Immature natural killer cell (primary cell): Measurements from ENCODE around the gene SPINK14. TPM values are rescaled to one million over a fixed set of nuclear protein-coding genes. Genes with fewer than 3 reads are reported as not detected.

Source experiments
- DNase-seq, 3 donors: peaks; one replicate each; pipeline ENCODE4 v3.0.0; 2022; ENCODE audit warnings: mixed read lengths in 1 of 3
- H3K27ac Mint-ChIP-seq, 6 donors: one replicate each; pipeline ENCODE4 v1.8.0; 2020; ENCODE audit warnings: mixed read lengths in 6 of 6, mild to moderate bottlenecking in 5 of 6, inconsistent platforms in 4 of 6, moderate library complexity in 3 of 6
- H3K27me3 Mint-ChIP-seq, 3 donors: one replicate each; pipeline ENCODE4 v1.8.0; 2020 to 2021; ENCODE audit warnings: low read depth in 3 of 3, mild to moderate bottlenecking in 3 of 3, mixed read lengths in 3 of 3, moderate library complexity in 3 of 3, inconsistent platforms in 1 of 3
- H3K36me3 Mint-ChIP-seq, 3 donors: one replicate each; pipeline ENCODE4 v1.8.0; 2020; ENCODE audit warnings: mixed read lengths in 3 of 3, inconsistent platforms in 2 of 3, mild to moderate bottlenecking in 2 of 3
- H3K4me1 Mint-ChIP-seq, 2 donors: one replicate each; pipeline ENCODE4 v1.8.0; 2020; ENCODE audit warnings: inconsistent platforms in 2 of 2, mild to moderate bottlenecking in 2 of 2, mixed read lengths in 2 of 2, moderate library complexity in 1 of 2
- H3K4me3 Mint-ChIP-seq, 5 donors: one replicate each; pipeline ENCODE4 v1.8.0; 2020; ENCODE audit warnings: mild to moderate bottlenecking in 5 of 5, mixed read lengths in 5 of 5, inconsistent platforms in 3 of 5, moderate library complexity in 3 of 5
- H3K9me3 Mint-ChIP-seq, 6 donors: one replicate each; pipeline ENCODE4 v1.8.0; 2020; ENCODE audit warnings: mild to moderate bottlenecking in 6 of 6, mixed read lengths in 6 of 6, inconsistent platforms in 4 of 6, moderate library complexity in 3 of 6
- polyA plus RNA-seq, 3 donors: library from polyadenylated mRNA; unstranded; fragments of 300-500 nt; fragmentation: Illumina TruSeq; gene quantifications; one replicate each; pipeline ENCODE4 v1.2.3, GENCODE V29; 2021

Gene SPINK14
- not detected for polyA plus RNA-seq

GRCh38 chr5:148168246-148168645 is at the start of gene SPINK14:
Gene SPINK14 (plus strand): TSS chr5:148168546. CDS start chr5:148169733, 1,187 bp downstream.
- Mint-ChIP-seq H3K4me3 (no peak within 1 kb of the TSS), H3K27ac (no peak within 1 kb of the TSS), H3K4me1 (no peaks in the 10 kb centered on the region), H3K9me3 (peaks cover 0 to 2% (median 0%) of the 10 kb centered on the region in 6 donors), H3K36me3 (no peaks in the 10 kb centered on the region), H3K27me3 (peaks cover 2 to 5% (median 4%) of the 10 kb centered on the region in 3 donors)
- no peak for DNase-seq

GRCh38 chr5:148120317-148120716 is 48.0 kb upstream of the SPINK14 start:
- Mint-ChIP-seq H3K4me3 (no peak overlapping the region), H3K4me1 (no peaks in the 10 kb centered on the region)

GRCh38 chr5:148125641-148126040 is 42.7 kb upstream of the SPINK14 start:
- no peaks in the 10 kb centered on the region for H3K27me3 Mint-ChIP-seq
- H3K4me3 Mint-ChIP-seq: no peak overlapping the region
- DNase-seq: no peak
- H3K9me3 Mint-ChIP-seq: peaks cover 0 to 3% (median under 1%) of the 10 kb centered on the region in 6 donors
- no peak overlapping the region for H3K27ac Mint-ChIP-seq
- H3K36me3 Mint-ChIP-seq: no peaks in the 10 kb centered on the region
- no peaks in the 10 kb centered on the region for H3K4me1 Mint-ChIP-seq

More at GRCh38 chr5:148120317-148120716, 48.0 kb upstream of the SPINK14 start:
- Mint-ChIP-seq H3K27ac (no peak overlapping the region), H3K9me3 (peaks cover 0 to 6% (median 0%) of the 10 kb centered on the region in 6 donors), H3K36me3 (peaks cover 0 to 1% (median 0%) of the 10 kb centered on the region in 3 donors), H3K27me3 (peaks cover 0 to 1% (median 0%) of the 10 kb centered on the region in 3 donors)
- no peak for DNase-seq

GRCh38 chr5:148135091-148136048 is 33.0 kb upstream of the SPINK14 start:
- DNase-seq: no peak
- H3K4me1 Mint-ChIP-seq: no peaks in the 10 kb centered on the region
- H3K36me3 Mint-ChIP-seq: no peaks in the 10 kb centered on the region
- H3K9me3 Mint-ChIP-seq: no peaks in the 10 kb centered on the region
- H3K4me3 Mint-ChIP-seq: no peak overlapping the region
- H3K27me3 Mint-ChIP-seq: peaks cover 0 to 4% (median 0%) of the 10 kb centered on the region in 3 donors
- H3K27ac Mint-ChIP-seq: no peak overlapping the region

- Mint-ChIP-seq H3K9me3 (peaks cover 0 to 5% (median 2%) of the 10 kb centered on the region in 6 donors), H3K36me3 (no peaks in the 10 kb centered on the region), H3K27me3 (peaks cover 0 to 4% (median 0%) of the 10 kb centered on the region in 3 donors), H3K4me3 (no peak overlapping the region), H3K27ac (no peak overlapping the region), H3K4me1 (no peaks in the 10 kb centered on the region)
- DNase-seq: no peak
Observed at GRCh38 chr5:148140846-148141245, 27.5 kb upstream of the SPINK14 start.

- H3K27me3 Mint-ChIP-seq: peaks cover 0 to 4% (median 0%) of the 10 kb centered on the region in 3 donors
- no peak for DNase-seq
- no peak overlapping the region for H3K4me3 Mint-ChIP-seq
- peaks cover 0 to 5% (median 2%) of the 10 kb centered on the region in 6 donors for H3K9me3 Mint-ChIP-seq
- H3K27ac Mint-ChIP-seq: no peak overlapping the region
- H3K36me3 Mint-ChIP-seq: no peaks in the 10 kb centered on the region
- H3K4me1 Mint-ChIP-seq: no peaks in the 10 kb centered on the region
Observed at GRCh38 chr5:148141645-148142044, 26.7 kb upstream of the SPINK14 start.

GRCh38 chr5:148145916-148146315 is 22.4 kb upstream of the SPINK14 start:
- Mint-ChIP-seq H3K27ac (no peak overlapping the region), H3K4me3 (no peak overlapping the region), H3K9me3 (peaks cover 0 to 5% (median 2%) of the 10 kb centered on the region in 6 donors), H3K36me3 (no peaks in the 10 kb centered on the region), H3K27me3 (peaks cover 0 to 1% (median 0%) of the 10 kb centered on the region in 3 donors), H3K4me1 (no peaks in the 10 kb centered on the region)
- DNase-seq: no peak

GRCh38 chr5:148146487-148146886 is 21.9 kb upstream of the SPINK14 start:
- no peak overlapping the region for H3K27ac Mint-ChIP-seq
- H3K9me3 Mint-ChIP-seq: peaks cover 0 to 4% (median 2%) of the 10 kb centered on the region in 6 donors
- H3K4me3 Mint-ChIP-seq: no peak overlapping the region
- no peaks in the 10 kb centered on the region for H3K4me1 Mint-ChIP-seq
- peaks cover 0 to 1% (median 0%) of the 10 kb centered on the region in 3 donors for H3K27me3 Mint-ChIP-seq
- no peak for DNase-seq
- no peaks in the 10 kb centered on the region for H3K36me3 Mint-ChIP-seq

- Mint-ChIP-seq H3K9me3 (peaks cover 0 to 3% (median under 1%) of the 10 kb centered on the region in 6 donors), H3K4me1 (no peaks in the 10 kb centered on the region), H3K27ac (no peak overlapping the region), H3K4me3 (no peak overlapping the region), H3K27me3 (peaks cover 0 to 1% (median 0%) of the 10 kb centered on the region in 3 donors), H3K36me3 (no peaks in the 10 kb centered on the region)
- no peak for DNase-seq
Observed at GRCh38 chr5:148147415-148147814, 20.9 kb upstream of the SPINK14 start.

- DNase-seq: no peak
- H3K4me1 Mint-ChIP-seq: no peaks in the 10 kb centered on the region
- peaks cover 0 to 2% (median 0%) of the 10 kb centered on the region in 6 donors for H3K9me3 Mint-ChIP-seq
- H3K4me3 Mint-ChIP-seq: no peak overlapping the region
- H3K36me3 Mint-ChIP-seq: no peaks in the 10 kb centered on the region
- no peak overlapping the region for H3K27ac Mint-ChIP-seq
- peaks cover 0 to 2% (median 1%) of the 10 kb centered on the region in 3 donors for H3K27me3 Mint-ChIP-seq
Observed at GRCh38 chr5:148151872-148152271, 16.5 kb upstream of the SPINK14 start.

GRCh38 chr5:148152781-148153180 is 15.6 kb upstream of the SPINK14 start:
- H3K4me3 Mint-ChIP-seq: no peak overlapping the region
- H3K9me3 Mint-ChIP-seq: peaks cover 0 to 2% (median 0%) of the 10 kb centered on the region in 6 donors
- peaks cover 0 to 2% (median 1%) of the 10 kb centered on the region in 3 donors for H3K27me3 Mint-ChIP-seq
- no peaks in the 10 kb centered on the region for H3K36me3 Mint-ChIP-seq
- no peaks in the 10 kb centered on the region for H3K4me1 Mint-ChIP-seq
- no peak overlapping the region for H3K27ac Mint-ChIP-seq
- no peak for DNase-seq

GRCh38 chr5:148156609-148157008 is 11.7 kb upstream of the SPINK14 start:
- Mint-ChIP-seq H3K4me3 (no peak overlapping the region), H3K36me3 (no peaks in the 10 kb centered on the region), H3K27me3 (peaks cover 0 to 2% (median 0%) of the 10 kb centered on the region in 3 donors), H3K4me1 (no peaks in the 10 kb centered on the region), H3K9me3 (peaks cover 0 to 2% (median 0%) of the 10 kb centered on the region in 6 donors), H3K27ac (no peak overlapping the region)
- no peak for DNase-seq

- no peak for DNase-seq
- Mint-ChIP-seq H3K36me3 (no peaks in the 10 kb centered on the region), H3K9me3 (peaks cover 0 to 2% (median 0%) of the 10 kb centered on the region in 6 donors), H3K27ac (no peak overlapping the region), H3K4me3 (no peak overlapping the region), H3K4me1 (no peaks in the 10 kb centered on the region), H3K27me3 (peaks cover 0 to 2% (median 0%) of the 10 kb centered on the region in 3 donors)
Observed at GRCh38 chr5:148162038-148162437, 6.3 kb upstream of the SPINK14 start.

- peaks cover 0 to 2% (median 0%) of the 10 kb centered on the region in 6 donors for H3K9me3 Mint-ChIP-seq
- DNase-seq: no peak
- no peaks in the 10 kb centered on the region for H3K36me3 Mint-ChIP-seq
- no peak overlapping the region for H3K4me3 Mint-ChIP-seq
- peaks cover 0 to 2% (median 0%) of the 10 kb centered on the region in 3 donors for H3K27me3 Mint-ChIP-seq
- no peak overlapping the region for H3K27ac Mint-ChIP-seq
- no peaks in the 10 kb centered on the region for H3K4me1 Mint-ChIP-seq
Observed at GRCh38 chr5:148163345-148163744, 5.0 kb upstream of the SPINK14 start.
